Measurements from ENCODE around the gene C2CD2L. TPM values are rescaled to one million over a fixed set of nuclear protein-coding genes. Genes with fewer than 3 reads are reported as not detected.

C2CD2L gene
- total and polyA plus RNA-seq, 2 of the 13 experiments (the other 11 are each of a cell fraction or from before 2014, with no cell fraction given): 3.7 to 5.5 TPM

- Histone ChIP-seq H3K27me3 (ENCODE audit: control insufficient read depth in 1 of 2, insufficient read depth in 2 of 2, low read length in 2 of 2) (peaks cover 20 to 70% of the 10 kb centered on the region in 2 experiments), H2AFZ (ENCODE audit: low read length) (no peak overlapping the region), H3K79me2 (ENCODE audit: insufficient read depth, low read length) (no peaks in the 10 kb centered on the region), H3K36me3 (replicated peaks in 1 of 2; ENCODE audit: control insufficient read depth in 1 of 2, insufficient read depth in 2 of 2, low read length in 2 of 2) (no peaks in the 10 kb centered on the region), H3K4me1 (ENCODE audit: insufficient read depth, low read length) (0 out of 2 replicates have a peak, but pooled peaks cover 4% of the 10 kb centered on the region), H3K9me3 (ENCODE audit: low read length) (no peaks in the 10 kb centered on the region), H4K20me1 (ENCODE audit: insufficient read depth, low read length) (no peaks in the 10 kb centered on the region), H3K4me2 (ENCODE audit: low read depth, low read length) (no peak overlapping the region), H3K27ac (ENCODE audit: extremely low read length, insufficient read depth, low read length) (no peak overlapping the region), H3K9ac (ENCODE audit: insufficient read depth, low read depth, low read length) (no peak overlapping the region), H3K4me3 (replicated peaks in 1 of 3; ENCODE audit: insufficient read depth in 1 of 3, low read depth in 2 of 3, low read length in 3 of 3) (no peak overlapping the region)
- CTCF ChIA-PET (ENCODE audit: low intra/inter-chr PET ratio, low total read pairs): interaction anchor here (1.8 kb wide), 1 partner anchor 61 kb away, joined by 3 read pairs; a partner anchor contains a TSS
- TF ChIP-seq ZSCAN25 (CRISPR knock-in tag; IDR thresholded peaks at IDR 0.05) (0 out of 2 replicates have a peak, but pooled peaks have one; percentile 47), THYN1 (CRISPR knock-in tag; IDR thresholded peaks at IDR 0.05; ENCODE audit: borderline replicate concordance, low read depth) (no peak), ZBTB34 (CRISPR knock-in tag; IDR thresholded peaks at IDR 0.05) (no peak), FOXA1 (IDR thresholded peaks at IDR 0.05) (no peak), FOXA1 (CRISPR knock-in tag; IDR thresholded peaks at IDR 0.05) (0 out of 2 replicates have a peak, but pooled peaks have one; percentile 42), RBFOX2 (IDR thresholded peaks at IDR 0.05; ENCODE audit: low read depth, low read length) (no peak), RARG (CRISPR knock-in tag; IDR thresholded peaks at IDR 0.05; ENCODE audit: low read depth) (no peak), MZF1 (CRISPR knock-in tag; IDR thresholded peaks at IDR 0.05; ENCODE audit: borderline replicate concordance) (no peak), ZXDC (CRISPR knock-in tag; IDR thresholded peaks at IDR 0.05) (no peak), TFE3 (CRISPR knock-in tag; IDR thresholded peaks at IDR 0.05) (no peak), REST (IDR thresholded peaks at IDR 0.05; ENCODE audit: borderline replicate concordance in 1 of 2, low read depth in 1 of 2, low read length in 2 of 2) (peak in 1 of 2 experiments; percentile 38; a peak in 1 of 4 replicates), ZNF660 (CRISPR knock-in tag; IDR thresholded peaks at IDR 0.05; ENCODE audit: borderline replicate concordance, low read depth) (no peak), DMAP1 (CRISPR knock-in tag; IDR thresholded peaks at IDR 0.05) (no peak), ZNF451 (CRISPR knock-in tag; IDR thresholded peaks at IDR 0.05) (no peak), FOXP1 (IDR thresholded peaks at IDR 0.05) (no peak), FOXP1 (CRISPR knock-in tag; IDR thresholded peaks at IDR 0.05) (no peak)
- 50% methylated on average over 1 of the region's 3 CpGs for WGBS (ENCODE audit: low lambda C conversion rate)
- FAIRE-seq: no peak
- in situ Hi-C loops (cut with HindIII; ENCODE audit: extremely low pct_ligation_motif_present, low pct_unique_long_range_greater_than_20kb): no loop called here
- POLR2A ChIA-PET: interaction anchor here (1.6 to 2.0 kb wide), 2 partner anchors 36 to 62 kb away, joined by 5 to 6 read pairs; partner anchors contain the start of gene HINFP
- intact Hi-C loops (cut with micrococcal nuclease; ENCODE audit: unreplicated experiment): loop anchor here (2.0 kb wide), 1 partner anchor 54 kb away; no protein-coding TSS in a partner anchor
- peak; percentile 14; the same call in 1 of the 3 replicates for ATAC-seq
- DNase-seq (ENCODE audit: low spot score): peak; percentile 33
- BruUV-seq (replicated peaks): no TSS peak
Measured at GRCh38 chr11:119157063-119157462, 49.9 kb downstream of the C2CD2L start.

All from HepG2 (cell line).